HCT116 (cell line): ENCODE measurements around the gene SOBP. TPM values are rescaled to one million over a fixed set of nuclear protein-coding genes. Genes with fewer than 3 reads are reported as not detected.

ENCODE experiments used
- ATAC-seq: fragments of 200-7000 bp; cut with Tn5 transposase; 2 replicates; pipeline ENCODE4 v1.9.1; 2020; ENCODE audit warnings: mild to moderate bottlenecking, moderate library complexity
- BruUV-seq: library from RNA; stranded (reverse); fragments of 400-500 nt; replicated peaks from 2 replicates; lab custom pipeline; 2021; lab: Mats Ljungman, UMichigan
- CTCF ChIA-PET: fragments of 300-600 bp; sonication (Branson Sonifier 250); formaldehyde crosslinking; loops from one replicate; lab custom pipeline; 2021; ENCODE audit warnings: antibody characterized with exemption; lab: Charles Lee
- POLR2A ChIA-PET: fragments of 300-600, 350-600 bp; sonication (Branson Sonifier 250); formaldehyde crosslinking; loops from one replicate; lab custom pipeline; 2021; ENCODE audit warnings: antibody characterized with exemption; lab: Charles Lee
- RAD21 ChIA-PET, 2 experiments: fragments of 300-600 bp; sonication (Branson Sonifier 250); formaldehyde crosslinking; loops; one replicate each; lab custom pipeline; 2023; ENCODE audit warnings: low total read pairs in 2 of 2; ENCODE audit not compliant: uncharacterized antibody in 2 of 2, unreplicated experiment in 2 of 2, low non-redundant PET in 1 of 2; lab: Charles Lee
- DNase-seq: peaks from one replicate; pipeline ENCODE4 v3.0.0-alpha.2; 2010; ENCODE audit warnings: low read depth, low spot score
- H2AFZ ChIP-seq: fragments of 200-600 bp; shearing (Covaris generic), sonication (generic); 2 replicates; pipeline ENCODE4 v1.6.1; 2017; ENCODE audit warnings: low read depth, mixed run types, mixed read lengths, antibody characterized with exemption, low read length; ENCODE audit not compliant: poor library complexity, severe bottlenecking
- H3K27ac ChIP-seq: 2 replicates; pipeline ENCODE4 v1.5.1; 2012; ENCODE audit warnings: low read depth, low read length
- H3K27me3 ChIP-seq: fragments of 200-600 bp; sonication (generic); 2 replicates; pipeline ENCODE4 v1.6.1; 2016; ENCODE audit warnings: mixed run types, low read length, mixed read lengths; ENCODE audit not compliant: insufficient read depth
- H3K36me3 ChIP-seq, 2 experiments: fragments of 200-500 bp in 1 of 2; fragments of 200-600 bp in 1 of 2; sonication (Bioruptor generic) in 1 of 2; sonication (generic) in 1 of 2; 2 replicates each; pipeline versions ENCODE4 v1.5.1 to v1.6.1; 2014 to 2016; ENCODE audit warnings: low read length in 2 of 2, inconsistent platforms in 1 of 2, mixed read lengths in 1 of 2, mixed run types in 1 of 2; ENCODE audit not compliant: insufficient read depth in 2 of 2, control insufficient read depth in 1 of 2
- H3K4me1 ChIP-seq, 2 experiments: fragments of 200-600 bp in 1 of 2; sonication (generic) in 1 of 2; 2 replicates each; pipeline versions ENCODE4 v1.5.1 to v1.6.1; 2012 to 2017; ENCODE audit warnings: low read length in 2 of 2, inconsistent platforms in 1 of 2, mild to moderate bottlenecking in 1 of 2, mixed read lengths in 1 of 2, mixed run types in 1 of 2, moderate library complexity in 1 of 2; ENCODE audit not compliant: insufficient read depth in 2 of 2, control insufficient read depth in 1 of 2
- H3K4me2 ChIP-seq: fragments of 200-600 bp; sonication (generic); 2 replicates; pipeline ENCODE4 v1.6.1; 2017; ENCODE audit warnings: mixed run types, low read length, mixed read lengths
- H3K4me3 ChIP-seq, 2 experiments: fragments of 200-600 bp in 1 of 2; sonication (generic) in 1 of 2; replicated peaks in 1 of 2; 2 replicates each; pipeline ENCODE4 v1.5.1; 2011 to 2016; ENCODE audit warnings: low read length in 2 of 2, control low read depth in 1 of 2, low read depth in 1 of 2, mild to moderate bottlenecking in 1 of 2, mixed read lengths in 1 of 2, mixed run types in 1 of 2
- H3K79me2 ChIP-seq: fragments of 200-600 bp; sonication (generic); 2 replicates; pipeline ENCODE4 v1.6.1; 2017; ENCODE audit warnings: mild to moderate bottlenecking, mixed run types, low read length, moderate library complexity, mixed read lengths; ENCODE audit not compliant: insufficient read depth
- H3K9ac ChIP-seq: fragments of 200-600 bp; sonication (generic); 2 replicates; pipeline ENCODE4 v1.6.1; 2016; ENCODE audit warnings: low read length, mixed read lengths
- H3K9me2 ChIP-seq: fragments of 200-600 bp; sonication (generic), shearing (Covaris generic); 2 replicates; pipeline ENCODE4 v1.6.1; 2017; ENCODE audit warnings: mixed run types, mild to moderate bottlenecking, moderate library complexity; ENCODE audit not compliant: insufficient read depth
- H3K9me3 ChIP-seq, 2 experiments: fragments of 200-500 bp in 1 of 2; fragments of 200-600 bp in 1 of 2; sonication (Bioruptor generic) in 1 of 2; sonication (generic) in 1 of 2; 2 replicates each; pipeline ENCODE4 v1.6.1; 2014 to 2017; ENCODE audit warnings: low read length in 2 of 2, mixed read lengths in 2 of 2, inconsistent platforms in 1 of 2, low read depth in 1 of 2, mild to moderate bottlenecking in 1 of 2, mixed run types in 1 of 2, moderate library complexity in 1 of 2; ENCODE audit not compliant: control insufficient read depth in 1 of 2, insufficient read depth in 1 of 2
- H4K20me1 ChIP-seq: fragments of 200-600 bp; sonication (generic), shearing (Covaris generic); 2 replicates; pipeline ENCODE4 v1.6.1; 2017; ENCODE audit warnings: mixed run types, mild to moderate bottlenecking, moderate library complexity; ENCODE audit not compliant: insufficient read depth
- ATF3 ChIP-seq: IDR thresholded peaks from 2 replicates; pipeline ENCODE4 v1.6.1; 2012
- CBX3 ChIP-seq: IDR thresholded peaks from 2 replicates; pipeline ENCODE4 v1.6.1; 2012; ENCODE audit warnings: low read depth
- CEBPB ChIP-seq: IDR thresholded peaks from 2 replicates; pipeline ENCODE4 v1.6.1; 2012; ENCODE audit warnings: low read depth
- CTCF ChIP-seq, 3 experiments: fragments of 200-600 bp in 1 of 3; sonication (generic) in 1 of 3; IDR thresholded peaks in 2 of 3; conservative IDR thresholded peaks in 1 of 3; 2 replicates each; pipeline ENCODE4 v1.5.1; 2012 to 2017; ENCODE audit warnings: low read depth in 2 of 3, low read length in 2 of 3, antibody characterized with exemption in 1 of 3, borderline replicate concordance in 1 of 3, control low read depth in 1 of 3, mild to moderate bottlenecking in 1 of 3, mixed read lengths in 1 of 3, mixed run types in 1 of 3, moderate library complexity in 1 of 3; ENCODE audit not compliant: insufficient read depth in 1 of 3
- EGR1 ChIP-seq: IDR thresholded peaks from 2 replicates; pipeline ENCODE4 v1.6.1; 2012; ENCODE audit warnings: low read depth
- EZH2 ChIP-seq: fragments of 200-600 bp; sonication (generic); IDR thresholded peaks from 2 replicates; pipeline ENCODE4 v1.6.1; 2017; ENCODE audit warnings: antibody characterized with exemption, mixed run types
- EZH2phosphoT487 ChIP-seq: fragments of 200-600 bp; IDR thresholded peaks from 2 replicates; pipeline ENCODE4 v1.6.1; 2018; ENCODE audit warnings: antibody characterized with exemption, borderline replicate concordance
- FOSL1 ChIP-seq: IDR thresholded peaks from 2 replicates; pipeline ENCODE4 v1.6.1; 2012; ENCODE audit warnings: low read depth
- JUND ChIP-seq: IDR thresholded peaks from 2 replicates; pipeline ENCODE4 v1.6.1; 2012
- POLR2A ChIP-seq: IDR thresholded peaks from 2 replicates; pipeline ENCODE4 v1.7.0; 2011; ENCODE audit warnings: borderline replicate concordance; ENCODE audit not compliant: insufficient read depth, insufficient read length; ENCODE audit errors: extremely low read depth
- POLR2AphosphoS5 ChIP-seq: IDR thresholded peaks from 2 replicates; pipeline ENCODE4 v1.6.1; 2011; ENCODE audit warnings: mild to moderate bottlenecking, low read depth, low read length, moderate library complexity
- RAD21 ChIP-seq: IDR thresholded peaks from 2 replicates; pipeline ENCODE4 v1.6.1; 2012; ENCODE audit warnings: low read depth, mild to moderate bottlenecking
- SP1 ChIP-seq: IDR thresholded peaks from 2 replicates; pipeline ENCODE4 v1.6.1; 2012; ENCODE audit warnings: low read depth
- SRF ChIP-seq: IDR thresholded peaks from 2 replicates; pipeline ENCODE4 v1.6.1; 2012; ENCODE audit warnings: low read depth
- TCF7L2 ChIP-seq: IDR thresholded peaks from 2 replicates; pipeline ENCODE4 v1.7.0; 2011; ENCODE audit warnings: borderline replicate concordance, inconsistent platforms; ENCODE audit not compliant: insufficient read depth, insufficient read length; ENCODE audit errors: extremely low read depth
- YY1 ChIP-seq: IDR thresholded peaks from 2 replicates; pipeline ENCODE4 v1.6.1; 2011; ENCODE audit warnings: low read length, low read depth, moderate library complexity, mild to moderate bottlenecking; ENCODE audit not compliant: insufficient replicate concordance; ENCODE audit errors: extremely low read depth
- ZBTB33 ChIP-seq: IDR thresholded peaks from 2 replicates; pipeline ENCODE4 v1.6.1; 2011; ENCODE audit warnings: mild to moderate bottlenecking, low read length, moderate library complexity; ENCODE audit not compliant: insufficient replicate concordance; ENCODE audit errors: extremely low read depth
- ZNF274 ChIP-seq: fragments of 200-500 bp; sonication (Bioruptor generic); IDR thresholded peaks from 2 replicates; pipeline ENCODE4 v1.6.1; 2014; ENCODE audit warnings: mild to moderate bottlenecking, low read depth, low read length, inconsistent platforms
- intact Hi-C: fragments of 100-400 bp; cut with micrococcal nuclease; formaldehyde crosslinking; loops from 2 replicates; pipeline ENCODE4 v1.10.0; 2022
- total RNA-seq: library from RNA; stranded (reverse); gene quantifications from one replicate; pipeline ENCODE4 v1.2.1, GENCODE V29; 2021; ENCODE audit not compliant: unreplicated experiment

SOBP gene
- total RNA-seq, 1 experiment from 2014 or later = 2.6 TPM

GRCh38 chr6:107555449-107555848 is 65.5 kb downstream of the SOBP start:
- TF ChIP-seq CTCF (IDR thresholded peaks at IDR 0.05 in 2 of 3, conservative IDR thresholded peaks at IDR 0.05 in 1 of 3; ENCODE audit: borderline replicate concordance in 1 of 3, insufficient read depth in 1 of 3, low read depth in 2 of 3, low read length in 2 of 3) = no peak
- TF ChIP-seq FOSL1 = no peak
- TF ChIP-seq RAD21 = no peak
- no peak for TF ChIP-seq TCF7L2
- no peak for TF ChIP-seq EZH2phosphoT487
- TF ChIP-seq EZH2 = no peak
- no peak for TF ChIP-seq CBX3
- no peak for TF ChIP-seq EGR1
- TF ChIP-seq SRF = no peak
- TF ChIP-seq ZBTB33 = no peak
- TF ChIP-seq JUND = no peak
- TF ChIP-seq ZNF274 = no peak
- no peak for TF ChIP-seq YY1
- no peak for TF ChIP-seq POLR2AphosphoS5
- no peak for TF ChIP-seq SP1
- no peak for TF ChIP-seq ATF3
- no peak for TF ChIP-seq POLR2A
- no peak for TF ChIP-seq CEBPB
- Histone ChIP-seq H3K79me2 (no peaks in the 10 kb centered on the region), H3K4me2 (no peak overlapping the region), H3K36me3 (no peaks in the 10 kb centered on the region), H4K20me1 (no peaks in the 10 kb centered on the region), H3K27me3 (no peaks in the 10 kb centered on the region), H2AFZ (no peak overlapping the region), H3K9me3 (no peaks in the 10 kb centered on the region), H3K27ac (no peak overlapping the region), H3K9me2 (no peaks in the 10 kb centered on the region; the same call in 1 of the 2 replicates), H3K9ac (no peak overlapping the region), H3K4me1 (no peaks in the 10 kb centered on the region), H3K4me3 (no peak overlapping the region)
- DNase-seq (no peak), ATAC-seq (no peak)
- CTCF ChIA-PET = no interaction called here
- POLR2A ChIA-PET = no interaction called here
- intact Hi-C loops = no loop called here
- BruUV-seq = no TSS peak
- RAD21 ChIA-PET = no interaction called here
